Stomach (tissue), 9 donors: ENCODE results near the gene MAGEC3. TPM values are rescaled to one million over a fixed set of nuclear protein-coding genes. Genes with fewer than 3 reads are reported as not detected.

Experiments
- DNase-seq, 2 donors: peaks; one replicate each; pipeline versions ENCODE4 v3.0.0 to v3.0.0-alpha.2; 2013 to 2019
- H3K27ac ChIP-seq, 5 donors: fragments of 200-600 bp in 4 of 5; sonication (generic) in 4 of 5; one replicate each; pipeline ENCODE4 v1.5.1; 2013 to 2019; ENCODE audit warnings: mild to moderate bottlenecking in 1 of 5, moderate library complexity in 1 of 5
- H3K27me3 ChIP-seq, 3 donors: fragments of 200-600 bp; sonication (generic); one replicate each; pipeline ENCODE4 v1.5.1; 2017 to 2019; ENCODE audit warnings: mixed run types in 1 of 3
- H3K36me3 ChIP-seq, 4 donors: fragments of 200-600 bp; sonication (generic); 1 replicate in 3 of 4; 2 replicates in 1 of 4; pipeline ENCODE4 v1.5.1; 2016 to 2019
- H3K4me1 ChIP-seq, 4 donors: fragments of 200-600 bp; sonication (generic); one replicate each; pipeline ENCODE4 v1.5.1; 2016 to 2019
- H3K4me3 ChIP-seq, 4 donors: fragments of 200-600 bp; sonication (generic) in 3 of 4; one replicate each; pipeline ENCODE4 v1.5.1; 2016 to 2019; ENCODE audit warnings: mild to moderate bottlenecking in 1 of 4
- H3K9me3 ChIP-seq, 4 donors: fragments of 200-600 bp; sonication (generic); one replicate each; pipeline ENCODE4 v1.5.1; 2016 to 2019
- CTCF ChIP-seq, 7 experiments: fragments of 450-650 bp in 4 of 7; fragments of 200-600 bp in 3 of 7; sonication (generic) in 3 of 7; IDR thresholded peaks; one replicate each; pipeline ENCODE4 v1.5.1; 2016 to 2019; ENCODE audit warnings: antibody characterized with exemption in 7 of 7, control low read depth in 2 of 7, mild to moderate bottlenecking in 1 of 7
- EP300 ChIP-seq: sonication (generic); formaldehyde crosslinking; IDR thresholded peaks from one replicate; pipeline ENCODE4 v1.6.1; 2017; ENCODE audit warnings: antibody characterized with exemption
- POLR2A ChIP-seq, 4 donors: fragments of 450-650 bp; IDR thresholded peaks; one replicate each; pipeline ENCODE4 v1.6.1; 2016; ENCODE audit warnings: antibody characterized with exemption in 4 of 4, control low read depth in 2 of 4, mild to moderate bottlenecking in 1 of 4, moderate library complexity in 1 of 4
- POLR2AphosphoS5 ChIP-seq, 3 donors: sonication (generic); formaldehyde crosslinking; IDR thresholded peaks; one replicate each; pipeline ENCODE4 v1.6.1; 2016; ENCODE audit warnings: antibody characterized with exemption in 3 of 3
- WGBS, 5 donors: extraction: QIAGEN DNeasy Blood & Tissue Kit in 3 of 5; methylation state at CpG; one replicate each; pipeline versions ENCODE4 v1.1.5 to v1.1.7; 2013 to 2018; 5-methylcytosine and 5-hydroxymethylcytosine counted together
- intact Hi-C: fragments of 100-400 bp; cut with DNase I; formaldehyde crosslinking; loops from one replicate; pipeline ENCODE4 v1.15.1; 2023; ENCODE audit warnings: low total_unique reads
- polyA plus RNA-seq, 3 donors: library from polyadenylated mRNA; stranded (reverse); fragments of 200-250 nt; gene quantifications; one replicate each; pipeline ENCODE4 v1.2.3, GENCODE V29; 2013
- total RNA-seq, 5 donors: library from RNA; depleted of rRNA; stranded (reverse); fragments of >200 nt; gene quantifications; one replicate each; pipeline versions ENCODE4 v1.1.0 to v1.2.3, GENCODE V29; 2014 to 2016
- donor health status: healthy with polysubstance abuse.
- donor health status: Bipolar disorder and iron deficiency.
- donor health status: healthy.

Gene MAGEC3
- total and polyA plus RNA-seq, 8 donors, result not detected

- Histone ChIP-seq H3K27me3 (no peaks in the 10 kb centered on the region), H3K9me3 (no peaks in the 10 kb centered on the region), H3K27ac (peak overlapping the region in 1 of 5 donors; percentile 82), H3K4me1 (peaks cover 0 to 11% (median 0%) of the 10 kb centered on the region in 4 donors), H3K36me3 (no peaks in the 10 kb centered on the region), H3K4me3 (no peak overlapping the region)
- WGBS, 5 donors, result 47 to 71% (median 59%) methylated on average over 6 of the region's 6 CpGs
- intact Hi-C loops, result no loop called here
- TF ChIP-seq POLR2AphosphoS5 (IDR thresholded peaks at IDR 0.05) (no peak), EP300 (no peak), CTCF (IDR thresholded peaks at IDR 0.05) (no peak), POLR2A (IDR thresholded peaks at IDR 0.05) (no peak)
- no peak for DNase-seq
Measured at GRCh38 chrX:141815904-141816303, 22.2 kb upstream of the MAGEC3 start.

- WGBS, 5 donors, result 58 to 78% (median 74%) methylated on average over 3 of the region's 3 CpGs
Measured at GRCh38 chrX:141832247-141832646, 5.9 kb upstream of the MAGEC3 start.

GRCh38 chrX:141839856-141840255, 1.7 kb downstream of the MAGEC3 start:
- no peaks in the 10 kb centered on the region for H3K4me1 ChIP-seq
- intact Hi-C loops, result no loop called here
- no peak overlapping the region for H3K27ac ChIP-seq
- H3K36me3 ChIP-seq, result no peaks in the 10 kb centered on the region
- H3K27me3 ChIP-seq, result no peaks in the 10 kb centered on the region
- DNase-seq, result no peak
- H3K4me3 ChIP-seq, result no peak overlapping the region
- peaks cover 0 to 16% (median 6%) of the 10 kb centered on the region in 4 donors for H3K9me3 ChIP-seq
- TF ChIP-seq POLR2A (IDR thresholded peaks at IDR 0.05), result no peak
- TF ChIP-seq CTCF (IDR thresholded peaks at IDR 0.05), result no peak
- TF ChIP-seq POLR2AphosphoS5 (IDR thresholded peaks at IDR 0.05), result no peak
- no peak for TF ChIP-seq EP300
- WGBS, 5 donors, result 77 to 86% (median 81%) methylated on average over 2 of the region's 2 CpGs

More at GRCh38 chrX:141832247-141832646, 5.9 kb upstream of the MAGEC3 start:
- no peak overlapping the region for H3K4me3 ChIP-seq
- no peaks in the 10 kb centered on the region for H3K36me3 ChIP-seq
- TF ChIP-seq EP300 (no peak), POLR2AphosphoS5 (IDR thresholded peaks at IDR 0.05) (no peak), POLR2A (IDR thresholded peaks at IDR 0.05) (no peak), CTCF (IDR thresholded peaks at IDR 0.05) (no peak)
- H3K27ac ChIP-seq, result no peak overlapping the region
- intact Hi-C loops, result no loop called here
- no peaks in the 10 kb centered on the region for H3K4me1 ChIP-seq
- H3K27me3 ChIP-seq, result no peaks in the 10 kb centered on the region
- no peak for DNase-seq
- peaks cover 0 to 2% (median 0%) of the 10 kb centered on the region in 4 donors for H3K9me3 ChIP-seq

- H3K4me3 ChIP-seq, result no peak overlapping the region
- TF ChIP-seq POLR2A (IDR thresholded peaks at IDR 0.05), result no peak
- no peak for TF ChIP-seq EP300
- TF ChIP-seq CTCF (IDR thresholded peaks at IDR 0.05), result no peak
- TF ChIP-seq POLR2AphosphoS5 (IDR thresholded peaks at IDR 0.05), result no peak
- H3K27me3 ChIP-seq, result no peaks in the 10 kb centered on the region
- peaks cover 0 to 4% (median 0%) of the 10 kb centered on the region in 4 donors for H3K9me3 ChIP-seq
- 20 to 56% (median 28%) methylated on average over 1 to 3 of the region's 3 CpGs for WGBS, 5 donors
- H3K4me1 ChIP-seq, result no peaks in the 10 kb centered on the region
- intact Hi-C loops, result no loop called here
- no peak for DNase-seq
- no peaks in the 10 kb centered on the region for H3K36me3 ChIP-seq
- no peak overlapping the region for H3K27ac ChIP-seq
Measured at GRCh38 chrX:141857479-141857878, 19.4 kb downstream of the MAGEC3 start.
